A172 (cell line): ENCODE measurements around the gene RSPH3. TPM values are rescaled to one million over a fixed set of nuclear protein-coding genes. Genes with fewer than 3 reads are reported as not detected.
"Not testable (repeated sequence)": the region's sequence is repeated elsewhere in the genome, so short reads cannot be mapped to it uniquely, and the experiment has no call there.

Source experiments
- DNase-seq: peaks from one replicate; pipeline ENCODE4 v3.0.0-alpha.2; 2015; ENCODE audit warnings: low spot score
- total RNA-seq: library from RNA; depleted of rRNA; stranded (reverse); fragments of >200 nt; shearing (Covaris generic); gene quantifications from 2 replicates; pipeline ENCODE4 v1.2.3, GENCODE V29; 2014

Gene RSPH3
- total RNA-seq, 1 experiment from 2014 or later: 4.4 TPM

DNA sequence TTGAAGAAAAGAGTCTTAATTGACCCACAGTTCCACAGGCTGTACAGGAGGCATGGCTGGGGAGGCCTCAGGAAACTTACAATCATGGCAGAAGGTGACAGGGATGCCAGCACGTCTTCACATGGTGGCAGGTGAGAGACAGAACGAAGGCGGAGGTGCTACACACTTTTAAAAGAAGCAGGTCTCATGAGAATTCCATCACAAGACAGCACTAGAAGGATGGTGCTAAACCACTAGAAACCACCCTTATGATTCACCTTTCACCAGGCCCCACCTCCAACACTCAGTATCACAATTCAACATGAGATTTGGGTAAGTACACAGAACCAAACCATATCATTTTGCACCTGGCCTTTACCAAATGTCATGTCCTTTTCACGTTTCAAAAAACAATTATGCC is 23.9 kb upstream of the RSPH3 start:
- no peak for DNase-seq

DNA sequence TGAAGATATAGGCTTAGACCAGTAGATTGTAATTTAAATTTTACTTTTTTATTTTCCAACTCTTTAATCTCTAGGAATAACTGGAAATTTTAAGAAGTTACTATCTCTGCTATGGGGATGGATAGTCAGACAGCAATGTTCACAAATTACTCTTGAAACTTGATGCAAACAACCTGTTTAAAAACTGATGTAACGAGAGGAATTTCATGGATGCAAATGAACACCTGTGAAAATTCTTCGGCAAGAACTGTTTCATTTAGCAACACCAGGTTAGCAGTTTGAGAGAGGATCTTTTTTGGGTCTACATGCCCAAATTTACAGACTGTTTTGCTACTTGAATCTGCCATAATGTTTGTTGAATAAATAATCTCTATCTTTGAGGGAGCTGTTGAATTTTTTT is 20.0 kb upstream of the RSPH3 start:
- DNase-seq: no peak

DNA sequence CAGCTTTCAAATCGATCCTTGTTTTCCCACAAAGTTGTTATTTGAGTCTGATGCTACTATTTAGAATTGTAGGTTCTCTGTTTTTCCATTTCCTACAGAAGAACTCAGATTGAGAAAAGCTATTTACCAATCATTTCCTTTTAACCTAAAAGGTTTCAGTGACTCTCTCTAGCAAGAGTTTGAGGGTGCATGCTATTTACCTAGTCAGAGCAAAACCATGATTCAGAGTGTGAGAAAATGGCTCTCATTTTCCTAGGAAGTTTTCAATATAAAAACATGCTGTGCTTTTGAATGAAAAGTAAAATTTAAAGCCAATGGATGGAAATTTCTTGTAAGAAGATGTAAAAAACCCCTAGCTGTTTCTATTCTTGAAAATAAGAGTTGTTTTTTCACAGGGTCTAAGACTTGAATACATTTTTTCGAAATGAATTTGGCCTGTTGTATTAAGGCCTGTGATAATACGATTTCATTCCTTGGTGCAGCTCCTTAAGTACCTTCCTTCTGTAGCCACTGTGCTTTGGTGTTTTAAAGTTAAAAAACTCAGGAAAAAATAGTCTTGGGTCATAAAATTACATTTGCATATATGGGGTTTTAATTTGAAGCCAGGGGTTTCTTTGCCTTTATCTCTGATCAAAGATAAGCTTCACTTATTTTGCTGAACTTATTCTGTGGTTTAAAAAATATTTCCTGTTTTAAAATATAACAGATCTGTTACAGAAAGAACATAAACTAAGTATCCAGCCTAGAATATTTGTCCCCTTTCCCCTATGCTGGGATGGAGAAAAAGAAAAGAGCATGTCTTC is 18.0 kb upstream of the RSPH3 start:
- DNase-seq: no peak

DNA sequence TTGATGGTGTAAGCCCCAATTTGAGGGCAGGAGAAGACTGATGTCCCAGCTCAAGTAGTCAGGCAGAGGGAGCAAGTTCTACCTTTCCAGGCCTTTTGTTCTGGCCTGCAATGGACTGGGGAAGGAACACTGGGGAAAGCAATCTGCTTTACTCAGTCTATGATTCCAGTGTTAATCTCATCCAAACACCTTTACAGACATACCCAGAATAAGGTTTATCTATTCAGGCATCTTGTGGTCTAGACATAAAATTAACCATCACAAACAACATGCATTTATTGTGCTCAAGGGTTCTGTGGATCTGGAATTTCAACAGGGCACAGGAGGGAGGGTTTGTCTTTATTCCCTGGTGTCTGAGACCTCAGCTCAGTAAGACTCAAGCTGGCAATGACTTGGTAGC is 14.4 kb upstream of the RSPH3 start:
- no peak for DNase-seq

DNA sequence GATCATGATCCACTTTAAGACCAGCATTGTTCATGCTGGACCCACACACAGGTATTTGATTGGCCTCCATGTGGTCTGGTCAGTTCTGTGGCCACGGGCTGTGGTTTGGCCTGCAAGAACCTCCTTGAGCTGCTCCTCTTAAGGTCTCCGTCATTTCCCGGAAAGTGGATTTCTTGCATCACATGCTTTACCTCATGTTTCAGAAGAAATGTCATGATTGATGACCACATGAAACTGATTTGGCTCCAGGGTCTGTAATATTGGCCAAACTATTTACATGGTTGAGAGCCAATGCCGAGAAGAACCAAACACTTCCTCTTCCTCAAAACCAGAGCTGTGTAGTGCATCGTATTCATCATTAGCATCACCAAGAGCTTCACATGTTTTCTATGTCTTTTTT is 13.2 kb upstream of the RSPH3 start:
- DNase-seq: no peak

DNA sequence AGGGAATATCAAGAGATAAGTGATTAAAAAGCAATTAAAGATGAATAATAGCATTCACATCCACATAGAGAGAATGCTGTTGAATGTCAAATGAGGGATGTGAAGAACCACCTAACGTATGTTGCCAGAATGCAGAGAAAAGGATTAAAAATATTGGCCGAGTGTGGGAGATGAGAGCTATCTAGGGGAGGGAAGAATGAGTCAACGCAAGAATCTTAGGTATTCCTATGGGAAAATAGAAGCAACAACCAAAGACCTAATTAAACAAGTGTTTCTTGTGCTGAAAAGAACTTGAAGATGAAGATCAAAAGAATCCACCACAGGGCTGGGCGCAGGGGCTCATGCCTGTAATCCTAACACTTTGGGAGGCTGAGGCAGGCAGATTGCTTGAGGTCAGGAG is 12.2 kb upstream of the RSPH3 start:
- peak; percentile 53 for DNase-seq

DNA sequence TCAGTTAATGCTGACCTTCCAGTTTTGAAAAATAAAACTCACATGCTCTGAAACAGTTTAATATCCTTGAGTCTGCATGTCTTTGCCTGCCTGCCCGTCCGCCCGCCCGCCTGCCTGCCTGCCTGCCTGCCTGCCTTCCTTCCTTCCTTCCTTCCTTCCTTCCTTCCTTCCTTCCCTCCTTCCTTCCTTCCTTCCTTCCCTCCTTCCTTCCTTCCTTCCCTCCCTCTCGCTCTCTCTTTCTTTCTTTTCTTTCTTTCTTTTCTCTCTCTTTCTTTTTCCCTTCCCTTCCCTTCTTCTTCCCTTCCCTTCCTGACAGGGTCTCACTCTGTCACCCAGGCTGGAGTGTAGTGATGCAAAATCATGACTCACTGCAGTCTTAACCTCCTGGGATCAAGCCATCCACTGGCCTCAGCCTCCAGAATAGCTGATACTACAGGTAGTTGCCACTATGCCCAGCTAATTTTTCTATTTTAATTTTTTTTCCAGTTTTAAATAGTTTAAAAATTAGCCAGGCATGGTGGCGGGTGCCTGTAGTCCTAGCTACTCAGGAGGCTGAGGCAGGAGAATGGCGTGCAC is 10.1 kb upstream of the RSPH3 start:
- not testable (repeated sequence) for DNase-seq

DNA sequence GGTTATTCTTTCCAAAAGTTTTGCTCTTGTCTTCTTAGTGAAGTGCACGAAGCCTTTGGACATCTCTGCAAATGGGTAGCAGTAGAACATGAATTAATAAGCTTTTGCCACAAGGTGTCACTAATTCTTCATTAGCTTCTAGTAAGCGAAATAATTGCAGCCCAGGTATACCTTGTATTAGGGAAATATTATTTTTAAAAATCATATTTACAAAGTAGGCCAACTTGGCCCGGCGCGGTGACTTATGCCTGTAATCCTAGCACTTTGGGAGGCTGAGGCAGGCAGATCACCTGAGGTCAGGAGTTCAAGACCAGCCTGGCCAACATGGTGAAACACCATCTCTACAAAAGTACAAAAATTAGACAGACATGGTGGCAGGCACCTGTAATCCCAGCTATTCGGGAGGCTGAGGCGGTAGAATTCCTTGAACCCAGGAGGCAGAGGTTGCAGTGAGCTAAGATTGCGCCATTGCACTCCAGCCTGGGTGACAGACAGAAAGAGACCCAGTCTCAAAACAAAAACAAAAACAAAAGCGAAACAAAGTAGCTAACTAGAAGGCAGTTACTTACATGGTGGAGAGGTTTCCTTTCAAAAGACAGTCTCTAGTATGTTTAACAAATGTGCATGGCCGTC is 8.8 kb upstream of the RSPH3 start:
- DNase-seq: peak; percentile 34

DNA sequence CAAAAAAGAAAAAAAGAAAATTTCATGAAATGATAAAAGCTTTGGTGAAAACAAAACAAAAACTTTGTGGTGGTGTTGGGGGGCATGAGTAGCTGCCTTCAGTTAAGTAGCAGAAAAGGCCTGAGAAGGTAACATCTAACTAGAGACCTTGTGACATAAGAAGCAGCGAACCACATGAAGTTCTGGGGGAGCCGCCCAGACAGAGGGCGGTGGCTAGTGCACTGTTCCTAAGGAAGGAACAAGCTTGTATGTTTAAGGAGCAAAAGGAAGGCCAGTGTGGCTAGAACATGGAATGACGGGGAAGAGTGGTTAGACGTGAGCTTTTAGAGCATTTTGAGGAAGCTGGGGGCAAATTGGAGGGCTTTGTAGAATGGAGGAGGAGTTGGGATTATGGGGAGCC is 7.5 kb upstream of the RSPH3 start:
- no peak for DNase-seq

DNA sequence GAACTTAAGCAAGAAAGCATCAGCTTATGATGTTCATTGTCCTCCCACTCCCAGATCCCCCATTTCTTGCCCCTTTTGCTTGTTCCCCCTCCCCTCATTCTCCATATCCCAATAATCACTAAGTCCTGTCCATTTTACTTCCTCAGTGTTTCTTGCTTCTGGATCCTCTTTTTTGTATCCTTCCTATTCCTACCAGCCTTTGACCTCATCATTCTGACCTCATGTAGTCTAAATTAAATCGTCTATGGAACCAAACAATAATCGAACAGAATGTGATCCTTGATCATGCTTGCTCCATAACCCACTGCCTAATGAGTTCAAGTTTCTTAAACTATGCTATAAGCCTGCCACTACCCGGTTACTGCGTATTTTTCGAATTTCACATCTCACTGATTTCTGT is 5.4 kb upstream of the RSPH3 start:
- no peak for DNase-seq

DNA sequence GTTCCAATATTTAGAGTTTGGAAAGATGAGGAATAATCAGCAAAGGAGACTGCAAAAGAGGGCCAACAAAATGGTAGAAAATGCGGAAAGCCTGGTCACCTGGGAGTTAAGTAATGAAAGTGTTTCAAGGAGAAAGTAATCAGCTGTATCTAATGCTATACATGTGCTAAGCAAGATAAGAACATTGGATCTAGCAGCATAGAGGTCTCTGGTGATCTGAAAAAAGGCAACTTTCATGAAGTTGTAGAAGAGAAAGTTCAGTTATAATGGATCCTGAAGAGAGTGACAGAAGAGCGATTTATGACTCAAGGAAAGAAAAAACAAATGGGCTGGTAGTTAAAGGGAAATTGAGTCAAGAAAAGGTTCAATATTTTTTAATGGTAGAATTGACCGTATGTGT is 4.6 kb upstream of the RSPH3 start:
- DNase-seq: no peak

DNA sequence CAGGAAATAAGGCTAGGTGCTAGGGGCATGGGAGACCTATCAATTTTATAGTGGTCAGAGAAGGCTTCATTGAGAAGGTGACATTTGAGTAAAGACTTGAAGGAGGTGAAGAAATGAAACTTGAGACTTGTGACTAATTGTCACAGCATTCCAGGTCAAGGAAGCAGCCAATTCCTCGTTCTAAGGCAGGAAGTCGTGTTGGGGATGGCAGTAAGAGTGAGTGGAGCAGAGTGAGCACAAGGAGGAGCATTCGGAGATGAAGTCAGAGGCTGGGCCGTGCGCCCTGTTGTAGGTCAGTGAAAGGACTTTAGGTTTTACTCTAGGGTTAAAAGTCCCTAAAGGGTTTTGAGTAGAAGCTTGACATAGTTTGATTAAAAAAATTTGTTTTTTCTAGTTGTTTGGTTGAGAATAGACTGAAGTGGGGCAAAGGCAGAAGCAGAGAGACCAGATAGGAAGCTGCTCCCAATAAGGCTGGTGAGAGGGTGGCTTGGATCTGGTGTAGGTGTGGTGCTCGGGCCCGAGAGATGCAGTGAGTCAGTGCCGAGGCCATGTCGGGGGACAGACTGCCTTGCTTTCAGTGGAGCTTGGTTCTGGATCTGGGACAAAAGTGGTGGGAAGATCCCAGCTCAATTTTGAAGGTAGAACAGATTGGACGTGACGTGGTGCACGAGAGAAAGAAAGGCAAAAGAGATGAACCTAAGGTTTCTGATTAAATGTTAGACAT is 2.6 kb upstream of the RSPH3 start:
- DNase-seq: peak; percentile 42

DNA sequence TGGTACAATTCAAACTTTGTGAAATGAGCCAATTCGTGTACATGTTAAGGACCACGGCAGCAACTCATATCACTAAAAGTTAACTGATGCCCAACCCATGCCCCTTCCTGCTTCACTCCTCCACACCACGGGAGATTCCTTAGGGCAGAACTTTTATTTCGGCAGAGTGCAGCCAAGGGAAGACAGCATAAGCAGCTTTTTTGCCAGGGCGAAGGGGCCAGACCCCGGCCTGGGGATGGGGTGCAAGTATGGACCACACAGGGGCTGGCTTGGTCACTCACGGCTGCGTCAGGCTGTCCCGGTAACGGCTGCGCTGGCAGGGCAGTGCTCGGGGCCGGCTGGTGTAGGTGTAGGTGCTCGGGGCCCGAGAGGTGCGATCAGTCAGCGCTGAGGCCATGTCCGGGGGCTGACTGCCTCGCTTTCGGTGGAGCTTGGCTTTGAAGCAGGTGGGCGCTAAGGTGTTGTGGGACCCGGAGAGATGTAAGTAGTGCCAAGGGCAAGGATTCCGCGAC is 792 bp downstream of the RSPH3 start:
- peak; percentile 5 for DNase-seq

DNA sequence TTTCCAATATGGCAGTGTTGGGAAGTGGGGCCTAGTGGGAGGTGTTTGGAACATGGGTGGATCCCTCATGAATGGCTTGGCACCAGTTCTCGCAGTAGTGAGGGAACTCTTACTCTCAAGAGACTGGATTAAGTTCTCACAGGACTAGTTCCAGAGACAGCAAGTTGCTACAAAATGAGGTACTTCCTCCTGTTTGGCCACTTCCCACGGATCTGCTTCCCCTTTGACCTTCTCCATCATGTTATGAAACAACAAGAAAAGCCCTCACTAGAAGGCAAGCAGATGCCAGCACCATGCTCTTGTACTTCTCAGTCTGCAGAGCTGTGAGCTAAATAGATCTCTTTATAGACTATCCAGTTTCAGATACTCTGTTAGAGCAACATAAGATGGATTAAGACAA is 3.1 kb downstream of the RSPH3 start:
- DNase-seq: no peak

DNA sequence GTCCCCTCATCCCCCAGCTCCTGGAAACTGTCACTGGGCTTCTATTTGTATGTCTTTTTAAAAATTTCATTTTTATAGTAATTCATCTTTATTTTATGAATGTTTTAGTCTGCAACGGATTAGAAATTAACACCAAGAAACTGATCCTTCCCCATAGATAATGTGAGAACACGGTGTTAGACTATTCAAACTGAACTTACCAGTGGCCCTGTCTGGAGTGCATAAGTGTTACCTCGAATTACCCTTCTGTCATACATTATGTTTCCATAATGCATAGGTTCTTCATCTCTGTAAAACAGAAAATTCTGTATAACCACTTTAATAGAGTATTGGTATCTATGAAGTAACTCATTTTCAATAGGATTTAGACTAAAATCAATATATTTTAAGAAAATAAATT is 6.4 kb downstream of the RSPH3 start:
- no peak for DNase-seq

DNA sequence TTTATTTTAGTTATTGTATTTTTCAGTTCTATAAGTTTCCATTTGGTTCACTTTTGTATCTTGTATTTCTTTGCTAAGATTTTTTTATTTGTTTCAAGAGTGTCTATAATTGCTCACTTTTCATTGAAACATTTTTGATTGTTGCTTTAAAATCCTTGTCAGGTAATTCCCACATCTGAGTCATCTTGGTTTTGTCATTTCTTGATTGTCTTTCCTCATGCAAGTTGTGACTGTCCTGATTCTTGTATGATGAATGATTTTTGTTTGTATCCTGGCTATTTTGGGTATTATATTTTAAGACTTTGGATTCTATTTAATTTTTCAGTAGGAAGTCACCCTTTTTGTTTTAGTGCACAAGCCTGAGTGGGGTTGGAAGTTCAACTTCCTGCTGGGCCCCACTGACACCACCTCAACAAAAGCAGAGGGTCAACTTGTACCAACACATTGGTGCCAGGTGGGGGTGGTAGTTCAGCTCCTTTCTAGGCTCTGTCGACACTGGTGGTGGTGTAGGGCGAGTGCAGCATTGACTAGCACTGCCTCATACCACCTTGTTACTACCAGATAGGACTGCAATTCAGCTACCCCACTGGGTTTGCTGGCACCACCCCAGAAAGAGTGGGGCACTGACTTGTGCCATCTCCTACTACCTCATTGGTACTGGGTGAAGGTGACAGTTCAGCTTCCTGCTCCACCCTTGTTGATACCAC is 8.8 kb downstream of the RSPH3 start:
- no peak for DNase-seq

DNA sequence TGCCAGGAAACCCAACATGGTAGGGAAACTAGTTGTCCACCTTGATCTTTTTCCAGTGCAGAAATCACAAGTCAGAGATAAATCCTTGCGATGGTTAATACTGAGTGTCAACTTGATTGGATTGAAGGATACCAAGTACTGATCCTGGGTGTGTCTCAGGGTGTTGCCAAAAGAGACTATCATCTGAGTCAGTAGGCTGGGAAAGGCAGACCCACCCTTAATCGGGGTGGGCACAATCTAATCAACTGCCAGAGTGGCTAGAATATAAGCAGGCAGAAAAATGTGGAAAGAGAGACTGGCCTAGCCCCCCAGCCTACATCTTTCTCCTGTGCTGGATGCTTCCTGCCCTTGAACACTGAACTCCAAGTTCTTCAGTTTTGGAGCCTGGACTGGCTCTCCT is 10.3 kb downstream of the RSPH3 start:
- DNase-seq: not testable (repeated sequence)

DNA sequence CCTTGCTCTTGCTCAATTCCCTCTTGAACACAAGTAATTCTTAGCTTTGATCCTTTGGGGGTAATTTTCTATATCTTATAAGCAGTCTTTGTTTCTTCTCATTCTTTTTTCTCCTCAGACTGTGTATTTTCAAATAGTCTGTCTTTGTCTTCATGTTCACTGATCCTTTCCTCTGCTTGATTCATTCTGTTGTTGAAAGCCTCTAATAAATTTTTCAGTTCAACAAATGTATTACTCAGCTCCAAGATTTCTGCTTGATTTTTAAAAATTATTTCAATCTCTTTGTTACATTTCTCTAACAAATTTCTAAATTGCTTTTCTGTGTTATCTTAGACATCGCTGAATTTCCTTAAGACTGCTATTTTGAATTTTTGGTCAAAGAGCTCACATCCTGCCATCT is 11.5 kb downstream of the RSPH3 start:
- no peak for DNase-seq

DNA sequence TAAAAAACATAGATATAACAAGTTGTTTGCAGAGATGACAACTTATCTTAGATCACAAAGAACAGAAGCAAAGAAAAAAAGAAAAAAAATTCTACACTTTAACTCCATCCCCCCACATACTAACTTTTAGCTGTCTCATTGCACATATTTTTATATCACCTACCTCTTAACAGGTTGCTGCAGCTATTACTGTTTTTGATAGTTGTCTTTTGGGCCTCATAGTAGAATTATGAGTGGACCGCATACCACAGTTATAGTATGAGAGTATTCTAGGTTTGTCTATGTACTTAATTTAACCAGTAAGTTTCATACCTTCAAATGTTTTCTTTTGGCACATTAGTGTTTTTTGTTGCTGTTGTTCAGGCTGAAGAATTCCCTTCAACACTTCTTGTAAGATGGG is 12.3 kb downstream of the RSPH3 start:
- DNase-seq: no peak

DNA sequence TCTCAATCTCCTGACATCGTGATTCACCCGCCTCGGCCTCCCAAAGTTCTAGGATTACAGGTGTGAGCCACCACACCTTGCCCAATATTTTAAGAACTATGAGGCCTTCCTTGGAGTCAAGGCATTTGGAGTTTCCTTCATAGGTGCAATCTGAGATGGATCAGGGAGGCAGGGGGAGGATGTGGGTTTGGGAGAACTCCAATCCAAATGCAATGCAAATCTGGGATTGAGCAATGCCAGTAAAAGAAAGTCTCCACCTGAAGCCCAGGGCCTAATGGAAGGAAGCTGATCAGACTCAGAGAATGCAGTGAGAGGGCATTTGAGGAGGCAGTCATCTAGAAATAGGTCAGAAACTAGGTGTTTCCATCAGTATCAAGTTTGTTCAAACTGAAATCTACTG is 21.2 kb downstream of the RSPH3 start:
- no peak for DNase-seq

DNA sequence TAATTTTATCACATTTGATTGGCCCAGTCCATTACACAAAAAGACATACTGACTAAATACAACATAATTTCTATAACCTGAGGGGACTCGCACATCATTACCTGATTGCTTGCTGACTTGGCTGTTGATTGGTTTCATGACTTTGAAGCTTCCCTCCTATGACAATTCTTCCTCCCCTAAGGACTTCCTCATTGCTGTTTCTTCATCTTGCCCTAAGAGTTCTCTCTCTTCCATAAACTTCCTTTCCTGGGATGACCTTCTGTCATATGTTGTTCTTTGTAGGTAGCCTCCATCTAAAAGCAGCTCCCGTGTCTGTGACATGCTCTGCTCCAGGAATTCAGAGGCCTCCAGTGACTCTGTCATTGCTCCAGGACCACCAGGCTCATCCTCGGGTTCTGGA is 22.6 kb downstream of the RSPH3 start:
- no peak for DNase-seq
